Suprapubic skin (tissue), 3 donors: ENCODE results near the gene SPIRE1.

Source experiments
- CTCF ChIP-seq, 2 donors: fragments of 200-600 bp in 1 of 2; fragments of 450-650 bp in 1 of 2; sonication (generic) in 1 of 2; IDR thresholded peaks; one replicate each; pipeline ENCODE4 v1.5.1; 2016 to 2019; ENCODE audit warnings: antibody characterized with exemption in 2 of 2, mild to moderate bottlenecking in 1 of 2, moderate library complexity in 1 of 2
- EP300 ChIP-seq: sonication (generic); formaldehyde crosslinking; IDR thresholded peaks from one replicate; pipeline ENCODE4 v1.6.1; 2017; ENCODE audit warnings: antibody characterized with exemption
- POLR2A ChIP-seq, 2 donors: fragments of 450-650 bp; IDR thresholded peaks; one replicate each; pipeline ENCODE4 v1.6.1; 2017; ENCODE audit warnings: antibody characterized with exemption in 2 of 2, mild to moderate bottlenecking in 2 of 2, moderate library complexity in 2 of 2

GRCh38 chr18:12630136-12630535 lies 27.8 kb downstream of the SPIRE1 start:
- TF ChIP-seq POLR2A (IDR thresholded peaks at IDR 0.05) (no peak), CTCF (IDR thresholded peaks at IDR 0.05) (no peak), EP300 (no peak)
